Muscle layer of duodenum (tissue), 2 donors: ENCODE measurements around the gene ENPP6.

ENCODE experiments used
- H3K27ac ChIP-seq: one replicate; pipeline ENCODE4 v1.7.0; 2013; ENCODE audit warnings: mild to moderate bottlenecking, low read length
- H3K27me3 ChIP-seq: one replicate; pipeline ENCODE4 v1.7.0; 2013; ENCODE audit warnings: low read depth, mild to moderate bottlenecking, control low read depth, low read length
- H3K36me3 ChIP-seq, 2 donors: one replicate each; pipeline ENCODE4 v1.7.0; 2013; ENCODE audit warnings: low read length in 2 of 2, control low read depth in 1 of 2, mild to moderate bottlenecking in 1 of 2; ENCODE audit not compliant: insufficient read depth in 2 of 2, control insufficient read depth in 1 of 2
- H3K4me1 ChIP-seq, 2 donors: one replicate each; pipeline ENCODE4 v1.7.0; 2013; ENCODE audit warnings: low read length in 2 of 2, mild to moderate bottlenecking in 2 of 2, control low read depth in 1 of 2, moderate library complexity in 1 of 2; ENCODE audit not compliant: insufficient read depth in 2 of 2, control insufficient read depth in 1 of 2
- H3K4me3 ChIP-seq, 2 donors: one replicate each; pipeline ENCODE4 v1.7.0; 2013; ENCODE audit warnings: low read length in 2 of 2, low read depth in 1 of 2, mild to moderate bottlenecking in 1 of 2
- H3K9me3 ChIP-seq, 2 donors: one replicate each; pipeline ENCODE4 v1.7.0; 2013; ENCODE audit warnings: low read length in 2 of 2, control low read depth in 1 of 2, mild to moderate bottlenecking in 1 of 2; ENCODE audit not compliant: control insufficient read depth in 1 of 2
- donor health status: healthy.

The ENPP6 gene

GRCh38 chr4:184217634-184218033, at the start of gene ENPP6:
ENPP6 (minus strand) TSS chr4:184217873; CDS start chr4:184217819, 54 bp downstream.
- no peak within 1 kb of the TSS for H3K4me3 ChIP-seq
- no peak within 1 kb of the TSS for H3K27ac ChIP-seq
- H3K27me3 ChIP-seq, result no peaks in the 10 kb centered on the region
- no peaks in the 10 kb centered on the region for H3K4me1 ChIP-seq
- no peaks in the 10 kb centered on the region for H3K36me3 ChIP-seq
- no peaks in the 10 kb centered on the region for H3K9me3 ChIP-seq

DNA sequence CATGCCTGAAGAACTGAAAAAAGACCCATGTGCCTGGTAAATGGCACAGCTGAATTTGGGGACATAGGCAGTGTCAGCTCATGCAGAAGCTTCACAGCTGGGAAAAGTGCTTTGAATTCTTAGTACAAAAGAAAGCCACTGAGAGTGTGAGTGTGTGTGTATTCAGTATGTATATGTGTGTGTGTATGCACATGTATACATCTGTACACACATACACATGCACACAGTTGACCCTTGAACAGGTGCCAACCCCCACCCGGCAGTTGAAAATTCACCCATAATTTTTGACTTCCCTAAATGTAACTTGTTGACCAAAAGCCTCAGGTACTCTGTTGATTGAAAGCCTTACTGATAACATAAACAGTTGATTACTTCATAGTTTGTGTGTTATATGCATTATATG, 49.5 kb upstream of the ENPP6 start:
- no peaks in the 10 kb centered on the region for H3K9me3 ChIP-seq
- H3K4me3 ChIP-seq, result no peak overlapping the region
- peak overlapping the region; percentile 84 for H3K27ac ChIP-seq
- H3K27me3 ChIP-seq, result no peaks in the 10 kb centered on the region
- H3K4me1 ChIP-seq, result no peaks in the 10 kb centered on the region
- H3K36me3 ChIP-seq, result no peaks in the 10 kb centered on the region

DNA sequence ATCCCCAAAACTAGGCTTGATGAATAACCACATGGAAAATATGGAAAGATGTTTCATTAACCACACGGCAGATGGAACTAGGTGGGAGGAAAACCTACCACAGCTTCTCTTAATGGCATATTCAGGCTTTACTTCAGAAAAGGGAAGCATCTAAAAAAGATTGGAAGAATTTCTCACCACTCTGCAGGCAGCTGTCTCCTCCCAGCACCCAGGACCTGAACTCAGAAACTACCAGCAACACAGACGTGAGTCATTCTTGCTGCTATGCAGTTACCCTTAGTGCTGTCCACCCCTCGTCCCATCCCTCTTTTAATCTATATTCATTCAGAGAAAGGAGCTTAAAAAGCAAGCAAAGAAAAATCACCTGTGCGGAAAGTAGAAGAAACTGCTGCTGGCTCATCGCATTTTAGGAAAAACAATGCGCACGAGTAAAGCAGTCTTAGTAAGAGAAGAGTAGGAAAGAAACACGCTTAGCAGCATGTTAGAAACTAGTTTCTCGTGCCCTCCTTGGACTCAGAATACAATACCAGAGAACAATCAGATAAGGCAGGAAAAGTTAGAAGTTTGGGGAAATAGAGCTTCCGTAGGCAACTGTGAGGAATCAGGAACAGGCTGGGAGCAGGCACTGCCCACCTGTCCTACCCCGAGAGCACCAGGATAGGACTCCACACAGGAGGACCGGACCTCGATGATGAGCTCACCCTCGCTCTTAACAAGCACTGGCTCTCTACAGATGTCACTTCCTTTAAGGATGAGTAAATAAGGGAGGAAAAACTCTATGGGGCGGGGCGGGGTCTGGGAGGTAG, 48.1 kb upstream of the ENPP6 start:
- H3K4me1 ChIP-seq, result no peaks in the 10 kb centered on the region
- no peak overlapping the region for H3K4me3 ChIP-seq
- no peaks in the 10 kb centered on the region for H3K27me3 ChIP-seq
- no peaks in the 10 kb centered on the region for H3K36me3 ChIP-seq
- H3K27ac ChIP-seq, result peak overlapping the region; percentile 53
- no peaks in the 10 kb centered on the region for H3K9me3 ChIP-seq

DNA sequence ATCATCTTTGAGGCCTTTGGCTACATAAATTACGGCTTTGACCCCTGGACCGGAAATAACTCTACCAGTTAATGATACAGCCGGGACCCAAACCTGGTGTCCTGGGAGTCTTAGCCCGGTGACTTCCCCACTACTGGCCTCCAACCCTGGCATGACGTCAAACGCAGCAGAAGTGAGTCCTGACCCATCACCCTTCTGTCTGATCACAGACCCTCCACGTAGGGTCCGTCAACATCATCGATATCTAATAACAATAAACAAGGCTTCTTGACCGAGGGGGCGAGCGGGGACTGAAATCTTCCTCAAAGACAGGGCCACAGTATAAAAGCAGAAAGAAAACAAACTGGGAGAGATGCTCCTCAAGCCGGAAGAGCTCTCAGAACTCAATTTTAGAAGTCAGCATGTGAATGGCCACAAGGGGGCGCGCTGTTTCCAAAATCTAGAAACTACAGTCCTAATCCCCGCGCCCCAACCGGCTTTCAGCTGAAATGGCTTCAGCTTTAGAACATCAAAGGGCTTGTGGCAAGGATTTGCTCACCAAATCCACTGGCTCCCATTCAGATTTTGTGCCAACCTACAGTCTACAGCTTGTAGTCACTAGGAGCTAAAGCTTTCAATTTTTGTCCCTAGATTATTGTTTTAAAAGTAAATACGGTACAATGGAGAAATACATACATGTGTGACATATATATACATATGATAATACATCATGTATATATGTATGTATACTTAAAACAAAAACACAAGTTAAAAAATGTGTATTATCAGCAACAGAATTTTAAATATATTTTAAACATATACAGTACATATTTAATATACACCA, 46.4 kb upstream of the ENPP6 start:
- Histone ChIP-seq H3K27ac (no peak overlapping the region), H3K9me3 (no peaks in the 10 kb centered on the region), H3K4me1 (no peaks in the 10 kb centered on the region), H3K4me3 (no peak overlapping the region), H3K36me3 (no peaks in the 10 kb centered on the region), H3K27me3 (no peaks in the 10 kb centered on the region)

- H3K4me3 ChIP-seq, result no peak overlapping the region
- no peaks in the 10 kb centered on the region for H3K4me1 ChIP-seq
- H3K9me3 ChIP-seq, result no peaks in the 10 kb centered on the region
- no peaks in the 10 kb centered on the region for H3K36me3 ChIP-seq
- no peaks in the 10 kb centered on the region for H3K27me3 ChIP-seq
- H3K27ac ChIP-seq, result no peak overlapping the region
Observed at GRCh38 chr4:184263461-184263860, 45.8 kb upstream of the ENPP6 start.

DNA sequence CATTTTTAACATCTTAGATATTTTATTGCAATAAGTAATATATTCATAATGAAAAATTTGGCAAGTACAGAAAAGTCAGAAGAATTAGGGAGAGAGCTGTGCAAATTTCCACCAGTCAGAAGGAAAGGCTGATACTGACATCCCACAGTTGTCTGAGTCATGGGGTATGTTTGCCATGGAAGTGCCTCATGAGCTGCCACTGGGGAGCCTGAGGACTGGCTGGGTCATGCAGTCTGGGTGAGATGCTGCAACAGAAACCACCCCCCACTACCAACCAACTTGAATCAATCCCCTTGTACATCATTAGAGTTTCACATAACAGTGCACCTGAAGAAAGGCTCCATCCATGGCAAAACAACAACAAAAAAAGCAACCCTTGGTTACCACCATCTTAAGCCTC, 45.2 kb upstream of the ENPP6 start:
- H3K9me3 ChIP-seq, result no peaks in the 10 kb centered on the region
- no peak overlapping the region for H3K27ac ChIP-seq

DNA sequence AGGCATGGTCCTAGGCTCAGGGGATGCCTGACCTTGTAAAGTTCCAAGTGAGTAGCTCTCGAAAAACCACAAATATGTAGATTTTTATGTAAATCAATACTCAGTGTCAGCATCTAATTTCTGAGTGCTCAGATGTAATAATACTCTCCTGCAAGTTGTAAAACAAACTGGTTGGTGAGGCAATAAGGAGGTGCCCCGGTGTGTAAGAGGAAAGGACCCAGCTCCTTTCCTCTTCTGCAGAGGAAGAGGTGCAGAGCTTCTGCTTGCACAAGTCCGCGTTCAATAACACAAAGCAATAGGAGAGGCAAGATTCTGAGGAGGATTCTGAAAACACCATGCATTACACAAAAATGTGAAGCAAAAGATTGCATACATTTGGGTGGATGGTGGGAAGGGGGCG, 43.6 kb upstream of the ENPP6 start:
- Histone ChIP-seq H3K36me3 (no peaks in the 10 kb centered on the region), H3K4me3 (no peak overlapping the region), H3K9me3 (no peaks in the 10 kb centered on the region), H3K4me1 (no peaks in the 10 kb centered on the region), H3K27me3 (no peaks in the 10 kb centered on the region), H3K27ac (no peak overlapping the region)

More for the DNA sequence above, 45.2 kb upstream of the ENPP6 start:
- H3K36me3 ChIP-seq, result no peaks in the 10 kb centered on the region
- no peaks in the 10 kb centered on the region for H3K27me3 ChIP-seq
- H3K4me1 ChIP-seq, result no peaks in the 10 kb centered on the region
- no peak overlapping the region for H3K4me3 ChIP-seq

- Histone ChIP-seq H3K36me3 (no peaks in the 10 kb centered on the region), H3K4me3 (no peak overlapping the region), H3K9me3 (no peaks in the 10 kb centered on the region), H3K4me1 (peaks cover 0 to 5% of the 10 kb centered on the region in 2 donors), H3K27me3 (no peaks in the 10 kb centered on the region), H3K27ac (no peak overlapping the region)
Observed at GRCh38 chr4:184259866-184260265, 42.2 kb upstream of the ENPP6 start.

GRCh38 chr4:184259081-184259480, 41.4 kb upstream of the ENPP6 start:
- H3K27me3 ChIP-seq, result no peaks in the 10 kb centered on the region
- H3K27ac ChIP-seq, result no peak overlapping the region
- no peaks in the 10 kb centered on the region for H3K36me3 ChIP-seq
- H3K9me3 ChIP-seq, result no peaks in the 10 kb centered on the region
- H3K4me3 ChIP-seq, result no peak overlapping the region
- H3K4me1 ChIP-seq, result peaks cover 0 to 5% of the 10 kb centered on the region in 2 donors

- no peaks in the 10 kb centered on the region for H3K9me3 ChIP-seq
- H3K27me3 ChIP-seq, result no peaks in the 10 kb centered on the region
- no peak overlapping the region for H3K4me3 ChIP-seq
- no peak overlapping the region for H3K27ac ChIP-seq
- no peaks in the 10 kb centered on the region for H3K36me3 ChIP-seq
- peaks cover 0 to 5% of the 10 kb centered on the region in 2 donors for H3K4me1 ChIP-seq
Observed at GRCh38 chr4:184255871-184256642, 38.4 kb upstream of the ENPP6 start.

- H3K9me3 ChIP-seq, result no peaks in the 10 kb centered on the region
- H3K36me3 ChIP-seq, result no peaks in the 10 kb centered on the region
- no peak overlapping the region for H3K4me3 ChIP-seq
- H3K27me3 ChIP-seq, result no peaks in the 10 kb centered on the region
- H3K4me1 ChIP-seq, result peaks cover 0 to 5% of the 10 kb centered on the region in 2 donors
- H3K27ac ChIP-seq, result no peak overlapping the region
Observed at GRCh38 chr4:184255361-184255760, 37.7 kb upstream of the ENPP6 start.
